Peyer's patch (tissue), 4 donors: ENCODE measurements around the gene PHYHIPL. TPM values are rescaled to one million over a fixed set of nuclear protein-coding genes. Genes with fewer than 3 reads are reported as not detected.

Experiments used
- DNase-seq, 3 donors: peaks; one replicate each; pipeline ENCODE4 v3.0.0-alpha.2; 2017 to 2019
- H3K27ac ChIP-seq, 4 donors: fragments of 200-600 bp; sonication (generic); one replicate each; pipeline ENCODE4 v1.5.1; 2016 to 2019
- H3K27me3 ChIP-seq, 2 donors: fragments of 200-600 bp; sonication (generic); one replicate each; pipeline ENCODE4 v1.5.1; 2019
- H3K36me3 ChIP-seq, 3 donors: fragments of 200-600 bp; sonication (generic); one replicate each; pipeline ENCODE4 v1.5.1; 2016 to 2019
- H3K4me1 ChIP-seq, 4 donors: fragments of 200-600 bp; sonication (generic); one replicate each; pipeline ENCODE4 v1.5.1; 2016 to 2019
- H3K4me3 ChIP-seq, 4 donors: fragments of 200-600 bp; sonication (generic); 1 replicate in 3 of 4; 2 replicates in 1 of 4; pipeline ENCODE4 v1.5.1; 2016 to 2019; ENCODE audit warnings: mild to moderate bottlenecking in 1 of 4
- H3K9me3 ChIP-seq, 4 donors: fragments of 200-600 bp; sonication (generic); one replicate each; pipeline ENCODE4 v1.5.1; 2016 to 2019; ENCODE audit warnings: mild to moderate bottlenecking in 1 of 4
- POLR2A ChIP-seq, 2 donors: fragments of 450-650 bp; IDR thresholded peaks; one replicate each; pipeline ENCODE4 v1.5.1; 2017; ENCODE audit warnings: antibody characterized with exemption in 2 of 2, mild to moderate bottlenecking in 2 of 2, moderate library complexity in 2 of 2
- total RNA-seq, 4 donors: library from RNA; depleted of rRNA; stranded (reverse); fragments of >200 nt; gene quantifications; one replicate each; pipeline ENCODE4 v1.1.0, GENCODE V29; 2016
- TF ChIP-seq, protein P1 (sequence below), 6 experiments: fragments of 450-650 bp in 4 of 6; fragments of 200-600 bp in 2 of 6; sonication (generic) in 1 of 6; IDR thresholded peaks; one replicate each; pipeline ENCODE4 v1.5.1; 2017 to 2019; ENCODE audit warnings: antibody characterized with exemption in 6 of 6, mild to moderate bottlenecking in 3 of 6, moderate library complexity in 1 of 6

Gene PHYHIPL
- total RNA-seq, 4 donors from 2014 or later, result 2.5 to 12.3 (median 10.8) TPM

DNA sequence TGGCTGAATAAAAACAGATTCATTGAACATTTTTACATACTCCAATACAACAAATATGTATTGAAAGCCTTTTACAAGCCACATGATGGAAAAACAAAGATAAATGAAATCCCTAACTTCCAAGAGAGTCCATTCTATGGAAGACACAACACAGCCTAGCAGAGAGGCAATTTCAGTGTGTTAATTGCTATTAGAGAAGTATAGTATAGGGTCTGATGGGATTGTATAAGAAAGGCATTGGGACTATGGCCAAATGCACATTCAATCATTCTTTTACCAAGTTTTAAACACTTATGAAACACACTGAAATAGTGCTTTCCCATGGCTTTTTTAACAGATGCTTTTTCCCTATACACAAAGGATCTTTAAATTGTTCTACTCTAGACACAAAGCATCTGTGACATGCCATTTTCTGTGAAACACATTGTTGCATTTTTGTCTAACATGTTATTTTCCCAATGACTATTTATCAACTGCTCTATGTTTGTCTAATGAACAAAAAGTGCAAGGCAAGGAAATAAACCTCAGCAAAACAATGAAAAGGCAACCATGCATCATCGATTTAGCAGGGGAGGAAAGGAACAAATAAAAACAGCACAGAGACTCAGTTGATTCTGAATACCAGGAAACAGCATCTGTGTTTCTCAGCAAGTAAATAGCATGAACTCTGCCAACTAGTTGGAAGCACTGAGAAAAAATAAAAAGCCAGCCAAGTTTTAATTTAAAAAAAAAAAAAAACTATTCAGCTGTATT is 42.4 kb upstream of the PHYHIPL start:
- Histone ChIP-seq H3K4me3 (no peak overlapping the region), H3K36me3 (no peaks in the 10 kb centered on the region), H3K27me3 (no peaks in the 10 kb centered on the region), H3K9me3 (no peaks in the 10 kb centered on the region), H3K4me1 (peaks cover 0 to 3% (median 0%) of the 10 kb centered on the region in 4 donors), H3K27ac (no peak overlapping the region)
- no peak for DNase-seq
- TF ChIP-seq POLR2A (IDR thresholded peaks at IDR 0.05), result no peak
- TF ChIP-seq, protein P1, sequence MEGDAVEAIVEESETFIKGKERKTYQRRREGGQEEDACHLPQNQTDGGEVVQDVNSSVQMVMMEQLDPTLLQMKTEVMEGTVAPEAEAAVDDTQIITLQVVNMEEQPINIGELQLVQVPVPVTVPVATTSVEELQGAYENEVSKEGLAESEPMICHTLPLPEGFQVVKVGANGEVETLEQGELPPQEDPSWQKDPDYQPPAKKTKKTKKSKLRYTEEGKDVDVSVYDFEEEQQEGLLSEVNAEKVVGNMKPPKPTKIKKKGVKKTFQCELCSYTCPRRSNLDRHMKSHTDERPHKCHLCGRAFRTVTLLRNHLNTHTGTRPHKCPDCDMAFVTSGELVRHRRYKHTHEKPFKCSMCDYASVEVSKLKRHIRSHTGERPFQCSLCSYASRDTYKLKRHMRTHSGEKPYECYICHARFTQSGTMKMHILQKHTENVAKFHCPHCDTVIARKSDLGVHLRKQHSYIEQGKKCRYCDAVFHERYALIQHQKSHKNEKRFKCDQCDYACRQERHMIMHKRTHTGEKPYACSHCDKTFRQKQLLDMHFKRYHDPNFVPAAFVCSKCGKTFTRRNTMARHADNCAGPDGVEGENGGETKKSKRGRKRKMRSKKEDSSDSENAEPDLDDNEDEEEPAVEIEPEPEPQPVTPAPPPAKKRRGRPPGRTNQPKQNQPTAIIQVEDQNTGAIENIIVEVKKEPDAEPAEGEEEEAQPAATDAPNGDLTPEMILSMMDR (IDR thresholded peaks at IDR 0.05), result no peak

DNA sequence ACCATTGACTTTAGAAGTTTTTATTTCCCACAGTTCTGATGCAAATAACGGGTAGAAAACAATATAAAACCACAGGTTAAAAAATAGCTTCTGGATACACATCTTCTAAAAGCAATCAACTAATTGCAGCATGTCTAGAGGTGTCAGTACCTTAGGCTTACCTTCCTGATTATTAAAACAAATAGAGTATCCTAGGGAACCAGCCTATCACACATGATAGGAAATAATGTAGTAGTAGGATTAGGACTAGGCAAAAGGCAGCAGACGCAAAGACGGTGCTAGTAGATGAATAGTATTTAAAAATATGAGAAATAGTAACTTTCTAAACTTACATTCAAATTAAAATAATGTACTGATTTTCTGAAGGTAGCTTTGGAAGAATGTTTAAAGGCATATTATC is 41.7 kb upstream of the PHYHIPL start:
- Histone ChIP-seq H3K4me1 (peaks cover 0 to 3% (median 0%) of the 10 kb centered on the region in 4 donors), H3K36me3 (no peaks in the 10 kb centered on the region), H3K27me3 (no peaks in the 10 kb centered on the region), H3K4me3 (no peak overlapping the region), H3K27ac (no peak overlapping the region), H3K9me3 (no peaks in the 10 kb centered on the region)
- no peak for TF ChIP-seq POLR2A (IDR thresholded peaks at IDR 0.05)
- TF ChIP-seq, protein P1 (IDR thresholded peaks at IDR 0.05), result no peak
- no peak for DNase-seq

DNA sequence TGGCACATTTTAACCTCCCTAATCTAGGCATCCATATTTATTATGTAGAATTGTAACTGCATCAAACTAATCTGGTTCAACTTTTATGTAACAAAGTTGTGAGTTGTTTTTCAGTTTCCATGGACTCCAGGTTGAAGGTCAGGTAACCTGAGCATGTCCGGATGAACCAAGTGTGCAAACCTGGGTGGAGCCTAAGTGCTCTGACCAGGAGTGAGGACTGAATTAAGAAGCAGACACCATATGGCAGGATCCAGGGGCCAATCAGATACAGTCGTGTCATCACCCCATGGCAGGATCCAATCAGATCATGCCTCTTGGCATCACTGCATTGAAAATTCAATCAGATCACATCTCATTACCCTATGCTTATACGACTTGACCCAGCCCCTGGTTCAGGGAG is 41.2 kb upstream of the PHYHIPL start:
- H3K4me3 ChIP-seq, result no peak overlapping the region
- DNase-seq, result peak in 2 of 3 donors; percentile 49 to 50

DNA sequence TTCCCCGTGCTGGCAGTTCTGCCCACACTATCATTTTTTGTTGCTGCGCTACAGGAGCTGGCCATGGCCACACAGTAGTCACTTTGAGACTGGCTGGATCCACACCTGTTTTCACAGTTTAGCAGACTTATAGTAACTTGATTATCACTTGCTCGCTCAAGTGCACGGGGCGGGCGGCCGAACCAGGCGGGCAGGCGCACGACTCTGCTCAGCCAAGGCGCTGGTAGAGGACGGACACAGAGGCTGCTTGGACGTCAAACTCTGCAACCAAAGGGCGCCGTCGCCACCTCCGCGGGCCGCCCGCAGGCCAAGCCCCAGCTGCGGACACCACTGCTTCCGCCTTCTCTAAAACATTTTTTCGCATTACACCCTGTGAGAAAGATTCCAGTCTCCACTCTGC is 38.4 kb upstream of the PHYHIPL start:
- no peak for DNase-seq
- H3K36me3 ChIP-seq, result no peaks in the 10 kb centered on the region
- H3K4me1 ChIP-seq, result peaks cover 0 to 3% (median 0%) of the 10 kb centered on the region in 4 donors
- TF ChIP-seq, protein P1 (IDR thresholded peaks at IDR 0.05), result no peak
- no peak overlapping the region for H3K27ac ChIP-seq
- no peaks in the 10 kb centered on the region for H3K27me3 ChIP-seq
- H3K9me3 ChIP-seq, result no peaks in the 10 kb centered on the region
- H3K4me3 ChIP-seq, result no peak overlapping the region

More for the DNA sequence above, 41.2 kb upstream of the PHYHIPL start:
- TF ChIP-seq, protein P1 (IDR thresholded peaks at IDR 0.05), result no peak
- no peak for TF ChIP-seq POLR2A (IDR thresholded peaks at IDR 0.05)
- H3K27me3 ChIP-seq, result no peaks in the 10 kb centered on the region
- H3K36me3 ChIP-seq, result no peaks in the 10 kb centered on the region
- peaks cover 0 to 3% (median 0%) of the 10 kb centered on the region in 4 donors for H3K4me1 ChIP-seq
- H3K9me3 ChIP-seq, result no peaks in the 10 kb centered on the region
- no peak overlapping the region for H3K27ac ChIP-seq

DNA sequence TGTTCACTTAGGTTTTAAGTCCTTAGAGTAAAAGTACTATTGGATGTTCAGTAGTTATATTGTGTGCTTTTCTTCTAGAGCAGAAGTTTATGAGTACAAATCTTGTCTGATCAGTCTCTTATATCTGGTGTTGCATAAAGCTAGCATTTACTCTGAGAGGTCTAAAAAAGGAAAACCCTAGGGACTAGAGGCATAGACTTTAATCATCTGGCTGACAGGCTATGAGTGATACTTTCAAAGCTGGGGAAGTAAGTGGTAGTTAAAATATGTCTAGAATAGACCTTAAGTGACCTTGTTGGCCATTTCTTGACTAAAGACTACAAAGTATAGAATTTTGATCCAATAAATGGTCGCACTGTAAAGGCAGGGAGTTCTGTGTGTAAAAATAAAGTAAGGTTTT is 32.9 kb upstream of the PHYHIPL start:
- no peak for DNase-seq
- Histone ChIP-seq H3K36me3 (no peaks in the 10 kb centered on the region), H3K9me3 (no peaks in the 10 kb centered on the region), H3K27me3 (no peaks in the 10 kb centered on the region), H3K27ac (no peak overlapping the region), H3K4me1 (peaks cover 0 to 4% (median 0%) of the 10 kb centered on the region in 4 donors), H3K4me3 (no peak overlapping the region)
- TF ChIP-seq POLR2A (IDR thresholded peaks at IDR 0.05), result no peak
- TF ChIP-seq, protein P1 (IDR thresholded peaks at IDR 0.05), result no peak
